Esophagus muscularis mucosa (tissue), 3 donors: ENCODE measurements around the gene INPP4B.

ENCODE experiments used
- POLR2AphosphoS5 ChIP-seq, 2 donors: sonication (generic); formaldehyde crosslinking; IDR thresholded peaks; one replicate each; pipeline ENCODE4 v1.6.1; 2017; ENCODE audit warnings: antibody characterized with exemption in 2 of 2
- TF ChIP-seq, protein P1 (sequence below), 3 experiments: fragments of 200-600 bp in 2 of 3; fragments of 450-650 bp in 1 of 3; sonication (generic) in 2 of 3; IDR thresholded peaks; one replicate each; pipeline ENCODE4 v1.5.1; 2017 to 2019; ENCODE audit warnings: antibody characterized with exemption in 3 of 3, mild to moderate bottlenecking in 2 of 3, moderate library complexity in 1 of 3

DNA sequence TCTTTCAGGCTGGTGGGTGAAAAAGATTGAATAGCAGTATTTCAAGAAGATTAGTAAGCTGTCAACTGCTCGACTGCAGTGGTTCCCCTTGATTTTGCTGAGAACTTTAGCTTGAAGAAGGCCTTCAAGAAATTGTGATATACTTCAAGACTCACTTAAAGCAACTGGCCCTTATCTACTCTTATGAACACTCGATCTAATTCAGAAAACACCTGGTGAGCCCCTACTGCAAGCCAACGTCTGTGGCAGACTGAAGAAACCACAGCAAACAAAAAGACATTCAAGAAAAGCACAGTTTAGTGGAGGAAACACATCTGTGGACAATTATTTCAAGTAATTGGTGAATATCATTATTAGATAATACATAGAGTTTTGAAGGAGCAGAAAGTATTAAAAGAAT, 119.0 kb downstream of the INPP4B start:
- TF ChIP-seq, protein P1, sequence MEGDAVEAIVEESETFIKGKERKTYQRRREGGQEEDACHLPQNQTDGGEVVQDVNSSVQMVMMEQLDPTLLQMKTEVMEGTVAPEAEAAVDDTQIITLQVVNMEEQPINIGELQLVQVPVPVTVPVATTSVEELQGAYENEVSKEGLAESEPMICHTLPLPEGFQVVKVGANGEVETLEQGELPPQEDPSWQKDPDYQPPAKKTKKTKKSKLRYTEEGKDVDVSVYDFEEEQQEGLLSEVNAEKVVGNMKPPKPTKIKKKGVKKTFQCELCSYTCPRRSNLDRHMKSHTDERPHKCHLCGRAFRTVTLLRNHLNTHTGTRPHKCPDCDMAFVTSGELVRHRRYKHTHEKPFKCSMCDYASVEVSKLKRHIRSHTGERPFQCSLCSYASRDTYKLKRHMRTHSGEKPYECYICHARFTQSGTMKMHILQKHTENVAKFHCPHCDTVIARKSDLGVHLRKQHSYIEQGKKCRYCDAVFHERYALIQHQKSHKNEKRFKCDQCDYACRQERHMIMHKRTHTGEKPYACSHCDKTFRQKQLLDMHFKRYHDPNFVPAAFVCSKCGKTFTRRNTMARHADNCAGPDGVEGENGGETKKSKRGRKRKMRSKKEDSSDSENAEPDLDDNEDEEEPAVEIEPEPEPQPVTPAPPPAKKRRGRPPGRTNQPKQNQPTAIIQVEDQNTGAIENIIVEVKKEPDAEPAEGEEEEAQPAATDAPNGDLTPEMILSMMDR (IDR thresholded peaks at IDR 0.05), result no peak
- no peak for TF ChIP-seq POLR2AphosphoS5 (IDR thresholded peaks at IDR 0.05)
